GM12878 (cell line): ENCODE data around the gene PROM1. TPM values are rescaled to one million over a fixed set of nuclear protein-coding genes. Genes with fewer than 3 reads are reported as not detected.

ENCODE experiments used
- ATAC-seq: fragments of 200-7000 bp; cut with Tn5 transposase; 3 replicates; pipeline ENCODE4 v1.9.1; 2020; ENCODE audit warnings: mild to moderate bottlenecking, moderate library complexity
- BruUV-seq: library from RNA; stranded (reverse); fragments of 400-500 nt; replicated peaks from 2 replicates; lab custom pipeline; 2021; lab: Mats Ljungman, UMichigan
- CTCF ChIA-PET: fragments of 300-600 bp; sonication (Branson Sonifier 250); formaldehyde crosslinking; extraction: SDS; loops from one replicate; lab custom pipeline; 2021; ENCODE audit warnings: inconsistent platforms; lab: Yijun Ruan, JAX
- POLR2A ChIA-PET: fragments of 350-600 bp; formaldehyde crosslinking; extraction: SDS; loops from one replicate; lab custom pipeline; 2021; ENCODE audit warnings: inconsistent platforms; lab: Charles Lee
- RAD21 ChIA-PET: fragments of 300-600 bp; sonication (Branson Sonifier 250); formaldehyde crosslinking; loops from one replicate; lab custom pipeline; 2023; ENCODE audit warnings: antibody characterized with exemption; ENCODE audit not compliant: unreplicated experiment; lab: Charles Lee
- SMC1A ChIA-PET: fragments of 300-600 bp; sonication (Branson Sonifier 250); formaldehyde crosslinking; loops from one replicate; lab custom pipeline; 2023; ENCODE audit not compliant: unreplicated experiment, uncharacterized antibody; lab: Charles Lee
- DNase-seq: peaks from one replicate; pipeline ENCODE4 v3.0.0-alpha.2; 2011; ENCODE audit warnings: low read depth, low spot score
- FAIRE-seq: peaks from 3 replicates; lab custom pipeline; 2011; peaks lifted over from hg19 to GRCh38; lab: Jason Lieb, UNC
- H2AFZ ChIP-seq: 2 replicates; pipeline ENCODE4 v1.6.0; 2011; ENCODE audit warnings: low read depth, low read length, control low read depth; ENCODE audit not compliant: control insufficient read depth
- H3K27ac ChIP-seq: 2 replicates; pipeline ENCODE4 v1.5.1; 2011; ENCODE audit warnings: control low read depth; ENCODE audit not compliant: control insufficient read depth, insufficient read depth
- H3K27me3 ChIP-seq, 2 experiments: replicated peaks in 1 of 2; 2 replicates each; pipeline versions ENCODE4 v1.6.0 to v1.6.1; 2011; ENCODE audit warnings: low read length in 1 of 2; ENCODE audit not compliant: control insufficient read depth in 2 of 2, insufficient read depth in 2 of 2
- H3K36me3 ChIP-seq, 2 experiments: 2 replicates each; pipeline ENCODE4 v1.5.1; 2011; ENCODE audit warnings: low read length in 1 of 2; ENCODE audit not compliant: control insufficient read depth in 2 of 2, insufficient read depth in 2 of 2
- H3K4me1 ChIP-seq: 2 replicates; pipeline ENCODE4 v1.6.1; 2011; ENCODE audit warnings: mild to moderate bottlenecking, low read length, moderate library complexity, mixed read lengths; ENCODE audit not compliant: control insufficient read depth, insufficient read depth
- H3K4me2 ChIP-seq: 2 replicates; pipeline ENCODE4 v1.6.0; 2011; ENCODE audit warnings: control low read depth; ENCODE audit not compliant: control insufficient read depth, insufficient read depth
- H3K4me3 ChIP-seq: fragments of 200-600 bp; sonication (generic); 2 replicates; pipeline ENCODE4 v1.5.1; 2016
- H3K79me2 ChIP-seq: 2 replicates; pipeline ENCODE4 v1.6.0; 2011; ENCODE audit warnings: low read length; ENCODE audit not compliant: control insufficient read depth, insufficient read depth
- H3K9ac ChIP-seq: 2 replicates; pipeline ENCODE4 v1.8.0; 2011; ENCODE audit warnings: low read length, control low read depth, mixed read lengths; ENCODE audit not compliant: control insufficient read depth, insufficient read depth
- H3K9me3 ChIP-seq: replicated peaks from 3 replicates; pipeline ENCODE4 v1.5.1; 2011; ENCODE audit warnings: mild to moderate bottlenecking, low read length; ENCODE audit not compliant: control insufficient read depth, insufficient read depth
- H4K20me1 ChIP-seq: 2 replicates; pipeline ENCODE4 v1.6.0; 2011; ENCODE audit not compliant: control insufficient read depth, insufficient read depth
- CREB1 ChIP-seq: IDR thresholded peaks from 2 replicates; pipeline ENCODE4 v1.6.1; 2012; ENCODE audit warnings: low read depth, mild to moderate bottlenecking, inconsistent platforms
- EP300 ChIP-seq, 2 experiments: fragments of 150-350 bp in 1 of 2; IDR thresholded peaks; 2 replicates each; pipeline ENCODE4 v1.6.1; 2011 to 2012; ENCODE audit warnings: low read depth in 2 of 2, low read length in 2 of 2, borderline replicate concordance in 1 of 2, improper control_type of control experiment in 1 of 2, inconsistent platforms in 1 of 2; ENCODE audit not compliant: control insufficient read depth in 1 of 2
- IKZF1 ChIP-seq: fragments of 450-650 bp; conservative IDR thresholded peaks from 2 replicates; pipeline ENCODE4 v1.6.1; 2017; ENCODE audit warnings: antibody characterized with exemption, mild to moderate bottlenecking
- JUND ChIP-seq: IDR thresholded peaks from 2 replicates; pipeline ENCODE4 v1.6.1; 2012; ENCODE audit warnings: low read depth, mild to moderate bottlenecking, low read length, improper control_type of control experiment, moderate library complexity
- MYB ChIP-seq: fragments of 150-350 bp; IDR thresholded peaks from 2 replicates; pipeline ENCODE4 v1.6.1; 2014; ENCODE audit warnings: mild to moderate bottlenecking, low read depth, low read length, borderline replicate concordance
- SUPT20H ChIP-seq: IDR thresholded peaks from 2 replicates; pipeline ENCODE4 v1.6.1; 2011; ENCODE audit warnings: low read depth, mild to moderate bottlenecking, low read length, moderate library complexity, borderline replicate concordance; ENCODE audit not compliant: control insufficient read depth
- TARDBP ChIP-seq: IDR thresholded peaks from 2 replicates; pipeline ENCODE4 v1.6.1; 2016; ENCODE audit warnings: borderline replicate concordance
- WRNIP1 ChIP-seq: IDR thresholded peaks from 2 replicates; pipeline ENCODE4 v1.6.1; 2011; ENCODE audit warnings: low read depth, low read length, improper control_type of control experiment, borderline replicate concordance
- ZSCAN29 ChIP-seq: fragments of 450-650 bp; IDR thresholded peaks from 2 replicates; pipeline ENCODE4 v1.6.1; 2017; ENCODE audit warnings: mild to moderate bottlenecking, moderate library complexity
- ZZZ3 ChIP-seq: IDR thresholded peaks from 2 replicates; pipeline ENCODE4 v1.6.1; 2011; ENCODE audit warnings: low read depth; ENCODE audit not compliant: control insufficient read depth, insufficient read length
- WGBS: methylation state at CpG from one replicate; pipeline ENCODE4 v1.1.6; 2016; ENCODE audit warnings: low lambda C conversion rate; ENCODE audit not compliant: insufficient replicate concordance, insufficient coverage; ENCODE audit errors: missing lambda C conversion rate; 5-methylcytosine and 5-hydroxymethylcytosine counted together
- in situ Hi-C: fragments of 300-500 bp; cut with MboI; formaldehyde crosslinking; loops from 9 replicates; pipeline ENCODE4 v1.14.3; 2018; ENCODE audit warnings: mixed read lengths
- intact Hi-C: fragments of 100-400 bp; cut with micrococcal nuclease; formaldehyde crosslinking; loops from one replicate; pipeline ENCODE4 v1.14.2; 2022; ENCODE audit not compliant: unreplicated experiment
- polyA plus RNA-seq, 11 experiments: library from polyadenylated mRNA; depleted of rRNA in 4 of 11; unstranded in 6 of 11; stranded (reverse) in 5 of 11; fragments of >200 nt; fragmentation: Nextera tagmentation in 4 of 11; fragmentation: Illumina TruSeq in 1 of 11; extraction: Ambion mirVana in 4 of 11; extraction: Trizol in 1 of 11; gene quantifications; 1 replicate in 1 of 11; 2 replicates in 10 of 11; pipeline versions ENCODE4 v1.2.1 to v1.2.3, GENCODE V29; 2011 to 2016; ENCODE audit warnings: inconsistent platforms in 2 of 11, missing spikeins in 2 of 11, low read depth in 1 of 11
- total RNA-seq, 4 experiments: library from RNA; depleted of rRNA in 3 of 4; stranded (reverse); fragments of >200 nt in 3 of 4; fragmentation: Illumina TruSeq in 1 of 4; extraction: Trizol in 1 of 4; gene quantifications; 2 replicates each; pipeline versions ENCODE4 v1.2.1 to v1.2.3, GENCODE V29; 2013 to 2021
- TF ChIP-seq, protein P1 (sequence below): fragments of 450-650 bp; IDR thresholded peaks from 2 replicates; pipeline ENCODE4 v1.6.1; 2014; ENCODE audit warnings: mild to moderate bottlenecking

Gene PROM1
- total and polyA plus RNA-seq, 10 of the 15 experiments (the other 5 are each of a cell fraction or from before 2014, with no cell fraction given): 0.08 to 0.31 (median 0.18) TPM; not detected in 7

DNA sequence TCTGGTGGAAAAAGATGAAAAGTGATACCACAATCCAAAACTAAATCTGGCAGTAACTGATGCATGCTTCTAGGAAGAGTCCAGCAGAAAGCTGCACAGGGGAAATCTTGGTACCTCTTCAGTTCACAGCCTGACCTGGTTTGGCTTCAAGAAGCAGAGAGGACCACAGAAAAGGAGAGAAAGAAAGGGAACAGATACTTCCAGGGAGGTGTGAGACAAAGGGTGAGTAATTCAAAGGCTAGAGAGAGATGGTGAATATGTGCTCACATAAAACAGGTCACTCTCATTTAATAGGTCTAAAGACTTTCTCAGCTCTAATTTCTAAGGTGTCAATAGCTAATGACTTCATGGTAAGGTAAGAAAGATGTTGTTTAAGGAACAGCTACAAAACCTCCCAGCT, 132.0 kb downstream of the PROM1 start (continued):
- TF ChIP-seq, protein P1, sequence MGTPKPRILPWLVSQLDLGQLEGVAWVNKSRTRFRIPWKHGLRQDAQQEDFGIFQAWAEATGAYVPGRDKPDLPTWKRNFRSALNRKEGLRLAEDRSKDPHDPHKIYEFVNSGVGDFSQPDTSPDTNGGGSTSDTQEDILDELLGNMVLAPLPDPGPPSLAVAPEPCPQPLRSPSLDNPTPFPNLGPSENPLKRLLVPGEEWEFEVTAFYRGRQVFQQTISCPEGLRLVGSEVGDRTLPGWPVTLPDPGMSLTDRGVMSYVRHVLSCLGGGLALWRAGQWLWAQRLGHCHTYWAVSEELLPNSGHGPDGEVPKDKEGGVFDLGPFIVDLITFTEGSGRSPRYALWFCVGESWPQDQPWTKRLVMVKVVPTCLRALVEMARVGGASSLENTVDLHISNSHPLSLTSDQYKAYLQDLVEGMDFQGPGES: no peak
- TF ChIP-seq CREB1 (no peak), IKZF1 (0 out of 2 replicates have a peak, but pooled peaks have one; percentile 24), TARDBP (no peak), WRNIP1 (no peak), EP300 (IDR thresholded peaks at IDR 0.05; ENCODE audit: borderline replicate concordance in 1 of 2, control insufficient read depth in 1 of 2, low read depth in 2 of 2, low read length in 2 of 2) (no peak), MYB (no peak), ZSCAN29 (no peak), JUND (no peak), ZZZ3 (no peak)

DNA sequence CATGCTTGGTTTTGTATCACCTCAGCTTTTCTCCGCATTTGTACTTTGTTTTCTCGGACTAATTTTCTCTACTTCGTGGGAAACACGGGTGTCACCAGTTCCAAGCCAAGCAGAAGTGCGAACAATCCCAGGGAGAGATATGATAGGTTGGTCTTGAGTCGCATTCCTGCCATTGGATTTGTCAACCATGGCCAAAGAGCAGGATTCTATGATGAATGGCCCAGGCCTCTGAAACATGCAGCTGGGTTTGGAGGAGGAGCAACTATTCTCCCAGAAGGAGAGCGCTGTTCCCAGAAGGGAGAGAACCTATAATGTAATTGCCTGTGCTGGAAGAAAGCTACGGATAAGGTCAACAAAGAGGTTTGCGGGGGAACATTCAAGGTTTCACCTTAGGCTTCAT, 135.0 kb downstream of the PROM1 start:
- Histone ChIP-seq H3K79me2 (no peaks in the 10 kb centered on the region), H3K27ac (no peak overlapping the region), H3K9ac (no peak overlapping the region), H3K36me3 (no peaks in the 10 kb centered on the region), H3K4me1 (no peaks in the 10 kb centered on the region), H3K27me3 (no peaks in the 10 kb centered on the region), H2AFZ (no peak overlapping the region), H3K4me2 (no peak overlapping the region)
- ChIA-PET POLR2A (no interaction called here), RAD21 (no interaction called here), CTCF (interaction anchor here (0.8 to 2.4 kb wide), 2 partner anchors 66 to 78 kb away, joined by 3 to 6 read pairs; no protein-coding TSS in a partner anchor)
- in situ Hi-C loops (no loop called here), intact Hi-C loops (no loop called here)
- DNase-seq: no peak
- WGBS: 73% methylated on average over 9 of the region's 9 CpGs
- TF ChIP-seq SUPT20H: no peak
- TF ChIP-seq, all 136 proteins: peak for 0
- Histone ChIP-seq H3K4me3 (no peak overlapping the region), H3K9me3 (no peaks in the 10 kb centered on the region; the same call in 2 of the 3 replicates), H4K20me1 (no peaks in the 10 kb centered on the region)
- FAIRE-seq: no peak
- no peak for ATAC-seq
- SMC1A ChIA-PET: interaction anchor here (0.7 to 1.6 kb wide), 3 partner anchors 23 to 143 kb away, joined by 3 to 4 read pairs (median 4); no protein-coding TSS in a partner anchor
- BruUV-seq: no TSS peak
